Measurements from ENCODE around the gene FIBP. TPM values are rescaled to one million over a fixed set of nuclear protein-coding genes. Genes with fewer than 3 reads are reported as not detected.
"Not testable (repeated sequence)": the region's sequence is repeated elsewhere in the genome, so short reads cannot be mapped to it uniquely, and the experiment has no call there.

The FIBP gene
- total and polyA plus RNA-seq, 2 experiments from 2014 or later = 200 to 201 TPM

DNA sequence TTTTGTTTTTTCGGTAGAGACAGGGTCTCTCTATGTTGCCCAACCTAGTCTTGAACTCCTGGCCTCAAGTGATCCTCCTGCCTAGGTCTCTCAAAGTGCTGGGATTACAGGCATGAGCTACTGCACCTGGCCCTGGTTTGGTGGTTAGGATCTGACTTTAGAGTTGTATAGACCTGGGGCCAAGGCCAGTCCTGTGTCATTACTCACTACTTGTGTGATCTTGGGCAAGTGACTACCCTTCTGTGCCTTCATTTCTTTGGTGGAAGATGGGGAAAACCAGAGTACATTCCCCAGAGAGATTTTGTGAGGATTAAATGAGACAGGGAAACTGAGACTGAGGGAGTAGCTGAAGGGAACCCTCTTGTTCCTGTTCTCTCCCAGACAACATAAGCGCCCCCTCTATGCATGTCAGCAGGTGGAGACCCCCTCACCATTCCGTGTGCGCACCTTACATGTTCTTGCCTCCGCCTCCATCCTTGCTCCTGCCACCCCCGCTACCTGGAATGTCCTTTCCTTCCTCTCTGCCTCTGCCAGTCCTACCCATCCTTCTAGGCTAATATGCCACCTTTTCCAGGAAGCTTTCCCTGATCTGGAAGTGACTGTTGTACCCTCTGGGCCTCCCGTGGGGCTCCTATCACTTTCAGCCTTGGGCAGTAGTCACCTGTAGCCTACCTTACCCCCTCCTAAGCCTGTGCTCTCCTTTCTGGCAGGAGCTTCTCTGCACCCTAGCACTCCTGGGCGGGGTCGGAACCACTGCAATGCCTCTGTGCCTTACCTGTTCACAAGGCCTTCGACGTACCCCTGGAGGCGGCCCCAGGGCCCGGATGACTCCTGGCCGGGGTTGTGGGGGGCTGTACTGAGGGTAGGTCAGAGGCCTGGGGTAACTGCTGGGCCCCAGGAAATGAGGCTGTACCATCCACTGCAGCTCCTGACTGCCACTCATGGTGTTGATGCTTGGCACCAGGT is 8.0 kb upstream of the FIBP start:
- Histone ChIP-seq H3K4me1 (ENCODE audit: insufficient read depth) (peaks cover 56% of the 10 kb centered on the region), H2AFZ (no peak overlapping the region), H3K79me2 (ENCODE audit: insufficient read depth) (peaks cover 92% of the 10 kb centered on the region), H3K27ac (peak overlapping the region; percentile 99), H3K4me2 (ENCODE audit: unreplicated experiment) (peak overlapping the region; percentile 100), H3K27me3 (replicated peaks; ENCODE audit: insufficient read depth) (no peaks in the 10 kb centered on the region), H3K9ac (peak overlapping the region; percentile 99), H4K20me1 (ENCODE audit: insufficient read depth) (peaks cover 7% of the 10 kb centered on the region), H3K9me2 (ENCODE audit: insufficient read depth) (no peaks in the 10 kb centered on the region), H3K4me3 (peak overlapping the region; percentile 95), H3F3A (ENCODE audit: insufficient read depth) (peaks cover 74% of the 10 kb centered on the region), H3K36me3 (ENCODE audit: low read depth) (peaks cover 43% of the 10 kb centered on the region; the same call in 1 of the 2 replicates), H3K9me3 (ENCODE audit: low read depth) (no peaks in the 10 kb centered on the region)
- no peak for TF ChIP-seq EZH2 (IDR thresholded peaks at IDR 0.05; ENCODE audit: insufficient read depth, poor library complexity, severe bottlenecking)
- in situ Hi-C loops (cut with MboI) = no loop called here
- 87 to 95% methylated on average over 14 of the region's 14 CpGs for WGBS, 2 experiments (ENCODE audit: low coverage in 1 of 2, low lambda C conversion rate in 2 of 2, missing lambda C conversion rate in 2 of 2)
- DNase-seq = peak; percentile 60

GRCh38 chr11:65895482-65895981 is 7.3 kb upstream of the FIBP start:
- Histone ChIP-seq H3K79me2 (ENCODE audit: insufficient read depth) (peaks cover 87% of the 10 kb centered on the region), H3K36me3 (ENCODE audit: low read depth) (peaks cover 43% of the 10 kb centered on the region; the same call in 1 of the 2 replicates), H2AFZ (no peak overlapping the region), H3K9ac (peak overlapping the region; percentile 99), H3K27me3 (replicated peaks; ENCODE audit: insufficient read depth) (no peaks in the 10 kb centered on the region), H3K4me3 (peak overlapping the region; percentile 95), H3K9me3 (ENCODE audit: low read depth) (no peaks in the 10 kb centered on the region), H3K4me2 (ENCODE audit: unreplicated experiment) (peak overlapping the region; percentile 100), H3K4me1 (ENCODE audit: insufficient read depth) (peaks cover 55% of the 10 kb centered on the region), H4K20me1 (ENCODE audit: insufficient read depth) (peaks cover 7% of the 10 kb centered on the region), H3K27ac (peak overlapping the region; percentile 99), H3F3A (ENCODE audit: insufficient read depth) (peaks cover 67% of the 10 kb centered on the region), H3K9me2 (ENCODE audit: insufficient read depth) (no peaks in the 10 kb centered on the region)
- DNase-seq = peak; percentile 50
- 88 to 90% methylated on average over 5 of the region's 5 CpGs for WGBS, 2 experiments (ENCODE audit: low coverage in 1 of 2, low lambda C conversion rate in 2 of 2, missing lambda C conversion rate in 2 of 2)
- TF ChIP-seq EZH2phosphoT487 (IDR thresholded peaks at IDR 0.05; ENCODE audit: insufficient read depth, low read depth) (no peak), EZH2 (IDR thresholded peaks at IDR 0.05; ENCODE audit: insufficient read depth, poor library complexity, severe bottlenecking) (no peak)
- in situ Hi-C loops (cut with MboI) = no loop called here

DNA sequence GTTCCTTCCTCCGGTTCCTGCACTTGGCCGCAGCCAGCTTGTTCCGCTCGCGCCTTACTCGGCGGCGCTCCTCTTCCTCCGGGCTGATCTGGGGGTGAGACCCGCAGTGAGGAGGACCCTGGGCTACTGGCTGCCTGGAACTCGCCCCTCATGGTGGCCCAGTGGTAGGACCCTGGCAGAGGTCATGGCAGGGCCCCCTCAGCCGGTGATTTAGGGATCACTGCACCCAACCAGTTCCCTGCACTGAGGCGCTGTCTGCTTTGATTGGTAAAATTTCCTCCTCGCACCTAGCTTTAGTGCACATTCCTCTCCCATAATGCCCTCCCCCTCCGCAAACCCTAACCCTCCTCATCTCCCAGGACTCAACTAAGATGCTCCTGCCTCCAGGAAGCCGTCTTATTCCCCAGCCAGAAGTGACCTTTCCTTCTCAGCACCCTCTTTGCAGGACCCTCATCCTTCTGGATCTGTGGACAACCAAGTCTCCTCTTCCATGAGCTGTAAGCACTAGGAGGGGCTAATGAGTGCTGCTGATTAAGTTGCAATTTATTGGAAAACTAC is 5.8 kb upstream of the FIBP start:
- Histone ChIP-seq H3K27ac (peak overlapping the region; percentile 99), H3K9me3 (ENCODE audit: low read depth) (no peaks in the 10 kb centered on the region), H3K9ac (peak overlapping the region; percentile 99), H3K4me2 (ENCODE audit: unreplicated experiment) (peak overlapping the region; percentile 93), H3K9me2 (ENCODE audit: insufficient read depth) (no peaks in the 10 kb centered on the region), H4K20me1 (ENCODE audit: insufficient read depth) (peaks cover 7% of the 10 kb centered on the region), H3K27me3 (replicated peaks; ENCODE audit: insufficient read depth) (no peaks in the 10 kb centered on the region), H2AFZ (no peak overlapping the region), H3K4me3 (peak overlapping the region; percentile 95), H3F3A (ENCODE audit: insufficient read depth) (peaks cover 78% of the 10 kb centered on the region), H3K79me2 (ENCODE audit: insufficient read depth) (peaks cover 80% of the 10 kb centered on the region), H3K4me1 (ENCODE audit: insufficient read depth) (peaks cover 66% of the 10 kb centered on the region), H3K36me3 (ENCODE audit: low read depth) (peaks cover 43% of the 10 kb centered on the region; the same call in 1 of the 2 replicates)
- in situ Hi-C loops (cut with MboI) = no loop called here
- no peak for DNase-seq
- TF ChIP-seq EZH2 (IDR thresholded peaks at IDR 0.05; ENCODE audit: insufficient read depth, poor library complexity, severe bottlenecking) (no peak), EZH2phosphoT487 (IDR thresholded peaks at IDR 0.05; ENCODE audit: insufficient read depth, low read depth) (no peak)
- 88 to 89% methylated on average over 16 of the region's 16 CpGs for WGBS, 2 experiments (ENCODE audit: low coverage in 1 of 2, low lambda C conversion rate in 2 of 2, missing lambda C conversion rate in 2 of 2)

DNA sequence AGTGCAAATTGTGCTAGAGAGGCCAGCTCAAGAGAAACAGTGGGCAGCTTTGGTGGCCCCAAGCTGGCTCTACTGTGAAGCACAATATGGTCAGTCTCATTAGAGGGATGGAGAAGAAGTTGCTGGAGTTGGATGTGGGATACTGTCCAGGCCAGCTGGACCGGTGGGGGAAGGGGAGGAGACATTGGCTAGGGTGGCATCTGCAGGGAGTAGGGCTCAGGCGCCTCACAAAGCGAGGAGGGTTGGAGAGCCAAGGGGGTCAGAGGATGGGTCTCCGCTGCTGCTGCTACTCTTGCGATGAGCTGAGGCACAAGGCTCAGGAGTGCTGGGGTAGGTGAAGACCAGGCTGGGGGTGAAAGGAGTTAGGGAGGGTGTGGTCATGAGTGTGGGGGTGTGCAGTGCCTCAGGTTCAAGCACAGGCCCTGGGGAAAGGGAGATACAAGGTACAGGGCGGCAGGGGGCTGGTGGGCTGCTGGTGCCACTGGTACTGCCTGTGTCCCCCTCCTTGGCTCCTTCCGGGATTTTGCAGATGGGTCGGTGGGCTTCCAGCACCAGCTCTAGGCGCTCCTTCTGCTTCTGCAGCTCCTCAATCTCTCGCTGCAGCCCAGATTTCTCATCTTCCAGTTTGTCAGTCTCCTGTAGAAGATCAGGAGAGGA is 4.5 kb upstream of the FIBP start:
- H3K9me3 ChIP-seq (ENCODE audit: low read depth) = no peaks in the 10 kb centered on the region
- H3K4me3 ChIP-seq = peak overlapping the region; percentile 95
- no peak overlapping the region for H2AFZ ChIP-seq
- peaks cover 36% of the 10 kb centered on the region; the same call in 1 of the 2 replicates for H3K36me3 ChIP-seq (ENCODE audit: low read depth)
- no peaks in the 10 kb centered on the region for H3K27me3 ChIP-seq (replicated peaks; ENCODE audit: insufficient read depth)
- peaks cover 68% of the 10 kb centered on the region for H3K79me2 ChIP-seq (ENCODE audit: insufficient read depth)
- peak overlapping the region; percentile 99 for H3K27ac ChIP-seq
- in situ Hi-C loops (cut with MboI) = no loop called here
- DNase-seq = no peak
- peak overlapping the region; percentile 99 for H3K9ac ChIP-seq
- peak overlapping the region; percentile 93 for H3K4me2 ChIP-seq (ENCODE audit: unreplicated experiment)
- H3K4me1 ChIP-seq (ENCODE audit: insufficient read depth) = peaks cover 62% of the 10 kb centered on the region
- H3F3A ChIP-seq (ENCODE audit: insufficient read depth) = peaks cover 75% of the 10 kb centered on the region
- 50 to 55% methylated on average over 10 of the region's 10 CpGs for WGBS, 2 experiments (ENCODE audit: low coverage in 1 of 2, low lambda C conversion rate in 2 of 2, missing lambda C conversion rate in 2 of 2)
- TF ChIP-seq EZH2phosphoT487 (IDR thresholded peaks at IDR 0.05; ENCODE audit: insufficient read depth, low read depth) (no peak), EZH2 (IDR thresholded peaks at IDR 0.05; ENCODE audit: insufficient read depth, poor library complexity, severe bottlenecking) (no peak)
- peaks cover 7% of the 10 kb centered on the region for H4K20me1 ChIP-seq (ENCODE audit: insufficient read depth)
- no peaks in the 10 kb centered on the region for H3K9me2 ChIP-seq (ENCODE audit: insufficient read depth)

DNA sequence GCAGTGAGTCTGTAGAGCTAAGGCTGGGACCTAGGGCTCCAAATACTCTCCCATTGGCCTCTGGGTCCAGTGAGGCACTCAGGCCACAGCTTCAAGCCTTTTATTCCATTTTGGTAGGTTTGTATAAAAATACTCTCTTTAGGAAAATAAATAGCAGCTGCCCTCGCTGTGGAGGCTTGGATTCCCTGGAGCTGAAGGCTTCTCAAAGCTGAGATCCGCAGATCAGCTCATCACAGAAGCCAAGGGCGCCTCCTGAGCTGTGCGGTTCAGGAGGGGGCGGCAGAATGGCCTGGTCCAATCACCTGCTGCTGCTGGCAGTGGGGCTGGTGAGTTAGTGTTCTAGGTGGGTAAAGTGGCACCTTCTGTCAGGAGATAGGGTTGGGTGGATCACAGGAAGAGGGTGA is 3.9 kb upstream of the FIBP start:
- H4K20me1 ChIP-seq (ENCODE audit: insufficient read depth) = not testable (repeated sequence)
- H3K27ac ChIP-seq = peak overlapping the region; percentile 99

More for the DNA sequence above, 3.9 kb upstream of the FIBP start:
- Histone ChIP-seq H3K4me3 (peak overlapping the region; percentile 95), H3K4me1 (ENCODE audit: insufficient read depth) (peaks cover 62% of the 10 kb centered on the region), H3F3A (ENCODE audit: insufficient read depth) (peaks cover 75% of the 10 kb centered on the region), H3K79me2 (ENCODE audit: insufficient read depth) (peaks cover 68% of the 10 kb centered on the region), H3K9ac (peak overlapping the region; percentile 99), H3K36me3 (ENCODE audit: low read depth) (peaks cover 32% of the 10 kb centered on the region; the same call in 1 of the 2 replicates), H3K4me2 (ENCODE audit: unreplicated experiment) (peak overlapping the region; percentile 93)
- DNase-seq = peak; percentile 48
- H3K9me3 ChIP-seq (ENCODE audit: low read depth); H3K9me2 ChIP-seq (ENCODE audit: insufficient read depth); in situ Hi-C loops (cut with MboI); H2AFZ ChIP-seq; H3K27me3 ChIP-seq (replicated peaks; ENCODE audit: insufficient read depth): not testable (repeated sequence)
- WGBS, 2 experiments (ENCODE audit: low coverage in 1 of 2, low lambda C conversion rate in 2 of 2, missing lambda C conversion rate in 2 of 2) = 66 to 67% methylated on average over 5 of the region's 5 CpGs

All from GM23248 (cell line).